Ishikawa (cell line): Measurements from ENCODE around the gene RIN3.

Experiments used
- CEBPB ChIP-seq: IDR thresholded peaks from 2 replicates; pipeline ENCODE4 v1.6.1; 2012
- CREB1 ChIP-seq: IDR thresholded peaks from 2 replicates; pipeline ENCODE4 v1.6.1; 2012; ENCODE audit warnings: low read depth
- EGR1 ChIP-seq: IDR thresholded peaks from 2 replicates; pipeline ENCODE4 v1.6.1; 2012
- EP300 ChIP-seq: IDR thresholded peaks from 2 replicates; pipeline ENCODE4 v1.6.1; 2012; ENCODE audit warnings: borderline replicate concordance
- FOXM1 ChIP-seq: IDR thresholded peaks from 2 replicates; pipeline ENCODE4 v1.6.1; 2012; ENCODE audit warnings: low read depth, borderline replicate concordance
- NFIC ChIP-seq: IDR thresholded peaks from 2 replicates; pipeline ENCODE4 v1.6.1; 2012
- RAD21 ChIP-seq: IDR thresholded peaks from 2 replicates; pipeline ENCODE4 v1.6.1; 2012; ENCODE audit warnings: low read depth
- TAF1 ChIP-seq: IDR thresholded peaks from 2 replicates; pipeline ENCODE4 v1.6.1; 2012; ENCODE audit warnings: low read depth, mild to moderate bottlenecking
- TCF12 ChIP-seq: IDR thresholded peaks from 2 replicates; pipeline ENCODE4 v1.6.1; 2012; ENCODE audit warnings: low read depth
- TEAD4 ChIP-seq: IDR thresholded peaks from 2 replicates; pipeline ENCODE4 v1.6.1; 2012
- YY1 ChIP-seq: IDR thresholded peaks from 2 replicates; pipeline ENCODE4 v1.6.1; 2012; ENCODE audit warnings: low read depth
- ZBTB7A ChIP-seq: IDR thresholded peaks from 2 replicates; pipeline ENCODE4 v1.6.1; 2012; ENCODE audit warnings: low read depth
- TF ChIP-seq, protein P1 (sequence below): IDR thresholded peaks from 2 replicates; pipeline ENCODE4 v1.6.1; 2012
- TF ChIP-seq, protein P2 (sequence below): IDR thresholded peaks from 2 replicates; pipeline ENCODE4 v1.6.1; 2012; ENCODE audit warnings: low read depth, mild to moderate bottlenecking
- TF ChIP-seq, protein P3 (sequence below): IDR thresholded peaks from 2 replicates; pipeline ENCODE4 v1.6.1; 2012

The RIN3 gene

DNA sequence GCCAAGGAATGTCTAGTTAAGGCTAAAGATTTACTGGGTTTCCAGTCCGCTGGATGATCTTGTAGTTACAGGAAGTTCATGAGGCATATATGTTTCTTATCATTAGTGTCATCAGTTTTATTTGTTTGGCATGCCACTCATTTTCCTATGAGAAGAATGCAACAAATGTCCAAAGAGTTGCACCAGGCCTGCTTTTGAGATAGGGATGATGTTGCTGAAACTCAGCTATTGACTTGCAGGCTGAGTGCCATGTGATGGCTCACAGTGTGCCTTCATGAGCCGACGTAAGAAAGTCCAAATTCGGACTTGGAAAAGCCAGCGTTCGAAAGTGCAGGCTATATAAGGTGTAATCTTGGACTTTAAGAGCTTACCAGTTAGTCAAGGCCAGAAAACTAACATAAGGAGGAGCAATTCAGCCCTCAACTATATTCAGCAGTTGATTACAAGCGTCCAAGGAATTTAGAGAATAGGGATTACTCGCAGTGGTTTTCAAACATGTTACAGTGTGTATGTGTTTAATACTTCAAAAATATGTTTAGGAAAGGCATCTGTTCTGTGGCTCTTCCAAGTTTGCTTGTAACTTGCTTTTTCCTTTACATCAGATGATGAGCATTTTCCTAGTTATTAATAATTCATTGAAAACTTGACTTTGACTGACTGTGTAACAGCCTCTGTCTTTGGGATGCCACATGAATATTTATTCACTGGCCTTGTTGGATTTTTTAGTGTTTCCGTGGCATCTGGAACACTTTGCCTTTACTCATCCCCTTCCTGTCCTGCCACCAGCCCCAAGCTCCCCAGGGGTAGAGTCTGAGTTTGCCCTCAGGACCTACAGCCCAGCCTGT, 133.6 kb downstream of the RIN3 start:
- TF ChIP-seq TCF12 (no peak), TEAD4 (no peak), CREB1 (no peak), RAD21 (no peak), CEBPB (no peak), NFIC (no peak), EP300 (no peak), ZBTB7A (no peak), FOXM1 (no peak), TAF1 (no peak), EGR1 (no peak), YY1 (no peak)
- TF ChIP-seq, protein P1, sequence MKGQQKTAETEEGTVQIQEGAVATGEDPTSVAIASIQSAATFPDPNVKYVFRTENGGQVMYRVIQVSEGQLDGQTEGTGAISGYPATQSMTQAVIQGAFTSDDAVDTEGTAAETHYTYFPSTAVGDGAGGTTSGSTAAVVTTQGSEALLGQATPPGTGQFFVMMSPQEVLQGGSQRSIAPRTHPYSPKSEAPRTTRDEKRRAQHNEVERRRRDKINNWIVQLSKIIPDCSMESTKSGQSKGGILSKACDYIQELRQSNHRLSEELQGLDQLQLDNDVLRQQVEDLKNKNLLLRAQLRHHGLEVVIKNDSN, result no peak
- TF ChIP-seq, protein P2, sequence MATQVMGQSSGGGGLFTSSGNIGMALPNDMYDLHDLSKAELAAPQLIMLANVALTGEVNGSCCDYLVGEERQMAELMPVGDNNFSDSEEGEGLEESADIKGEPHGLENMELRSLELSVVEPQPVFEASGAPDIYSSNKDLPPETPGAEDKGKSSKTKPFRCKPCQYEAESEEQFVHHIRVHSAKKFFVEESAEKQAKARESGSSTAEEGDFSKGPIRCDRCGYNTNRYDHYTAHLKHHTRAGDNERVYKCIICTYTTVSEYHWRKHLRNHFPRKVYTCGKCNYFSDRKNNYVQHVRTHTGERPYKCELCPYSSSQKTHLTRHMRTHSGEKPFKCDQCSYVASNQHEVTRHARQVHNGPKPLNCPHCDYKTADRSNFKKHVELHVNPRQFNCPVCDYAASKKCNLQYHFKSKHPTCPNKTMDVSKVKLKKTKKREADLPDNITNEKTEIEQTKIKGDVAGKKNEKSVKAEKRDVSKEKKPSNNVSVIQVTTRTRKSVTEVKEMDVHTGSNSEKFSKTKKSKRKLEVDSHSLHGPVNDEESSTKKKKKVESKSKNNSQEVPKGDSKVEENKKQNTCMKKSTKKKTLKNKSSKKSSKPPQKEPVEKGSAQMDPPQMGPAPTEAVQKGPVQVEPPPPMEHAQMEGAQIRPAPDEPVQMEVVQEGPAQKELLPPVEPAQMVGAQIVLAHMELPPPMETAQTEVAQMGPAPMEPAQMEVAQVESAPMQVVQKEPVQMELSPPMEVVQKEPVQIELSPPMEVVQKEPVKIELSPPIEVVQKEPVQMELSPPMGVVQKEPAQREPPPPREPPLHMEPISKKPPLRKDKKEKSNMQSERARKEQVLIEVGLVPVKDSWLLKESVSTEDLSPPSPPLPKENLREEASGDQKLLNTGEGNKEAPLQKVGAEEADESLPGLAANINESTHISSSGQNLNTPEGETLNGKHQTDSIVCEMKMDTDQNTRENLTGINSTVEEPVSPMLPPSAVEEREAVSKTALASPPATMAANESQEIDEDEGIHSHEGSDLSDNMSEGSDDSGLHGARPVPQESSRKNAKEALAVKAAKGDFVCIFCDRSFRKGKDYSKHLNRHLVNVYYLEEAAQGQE, result no peak
- TF ChIP-seq, protein P3, sequence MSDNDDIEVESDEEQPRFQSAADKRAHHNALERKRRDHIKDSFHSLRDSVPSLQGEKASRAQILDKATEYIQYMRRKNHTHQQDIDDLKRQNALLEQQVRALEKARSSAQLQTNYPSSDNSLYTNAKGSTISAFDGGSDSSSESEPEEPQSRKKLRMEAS, result no peak

DNA sequence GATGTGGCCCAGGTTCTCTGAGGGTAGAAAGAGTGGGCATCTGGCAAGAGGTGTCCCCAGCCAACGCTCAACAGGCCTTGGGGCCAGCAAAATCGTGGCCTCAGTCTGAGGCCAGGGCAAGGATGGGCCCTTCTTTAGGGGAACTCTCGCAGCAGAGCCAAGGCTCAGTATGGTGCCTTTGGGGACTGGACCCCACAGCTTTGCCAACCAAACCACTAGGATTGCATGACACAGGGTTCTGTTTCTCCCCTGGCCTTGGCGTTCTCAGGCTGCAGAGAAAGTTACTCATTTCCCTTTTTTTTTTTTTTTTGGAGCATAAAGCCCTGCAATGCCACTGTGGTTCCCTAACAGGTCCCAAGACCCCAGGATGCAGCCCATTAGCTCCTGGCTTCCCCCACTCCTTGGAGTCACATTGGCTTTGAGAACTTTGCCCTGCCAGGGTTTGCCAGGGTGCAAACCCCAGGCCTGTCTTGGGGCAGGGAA, 134.3 kb downstream of the RIN3 start:
- no peak for TF ChIP-seq TAF1
- TF ChIP-seq, protein P1, result no peak
- TF ChIP-seq, protein P2, result no peak
- TF ChIP-seq RAD21, result no peak
- no peak for TF ChIP-seq EP300
- TF ChIP-seq, protein P3, result no peak
- TF ChIP-seq TCF12, result no peak
- no peak for TF ChIP-seq YY1
- no peak for TF ChIP-seq EGR1

DNA sequence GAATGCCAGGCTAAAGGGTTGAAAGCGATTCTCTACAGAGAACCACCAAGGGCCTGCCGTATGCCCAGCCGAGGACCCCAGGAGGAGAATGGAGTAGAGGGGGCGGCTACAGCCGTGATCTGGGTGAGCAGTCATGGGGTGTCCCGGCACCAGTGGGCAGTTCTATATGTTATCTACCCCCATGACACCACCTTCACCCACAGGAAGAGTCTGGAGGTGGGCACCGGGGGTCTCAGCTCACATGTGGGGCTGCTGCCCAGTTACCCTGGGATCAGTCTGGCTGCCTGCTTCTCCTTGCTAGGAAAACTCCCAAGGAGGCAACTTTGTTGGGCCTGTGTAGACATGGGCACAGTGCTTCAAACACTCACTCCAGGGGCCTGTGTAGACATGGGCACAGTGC, 135.5 kb downstream of the RIN3 start:
- TF ChIP-seq, protein P1, result no peak
- no peak for TF ChIP-seq NFIC
- TF ChIP-seq RAD21, result no peak
- TF ChIP-seq FOXM1, result no peak
- TF ChIP-seq EP300, result no peak
- TF ChIP-seq YY1, result no peak
- TF ChIP-seq TAF1, result no peak
- TF ChIP-seq, protein P2, result no peak
- no peak for TF ChIP-seq TCF12
- TF ChIP-seq, protein P3, result no peak
- TF ChIP-seq EGR1, result no peak
- no peak for TF ChIP-seq ZBTB7A
- no peak for TF ChIP-seq TEAD4
- no peak for TF ChIP-seq CEBPB
- no peak for TF ChIP-seq CREB1
